Peyer's patch (tissue), 4 donors: Measurements from ENCODE around the gene ATG13.

Experiments used
- POLR2A ChIP-seq, 2 donors: fragments of 450-650 bp; IDR thresholded peaks; one replicate each; pipeline ENCODE4 v1.5.1; 2017; ENCODE audit warnings: antibody characterized with exemption in 2 of 2, mild to moderate bottlenecking in 2 of 2, moderate library complexity in 2 of 2
- TF ChIP-seq, protein P1 (sequence below), 6 experiments: fragments of 450-650 bp in 4 of 6; fragments of 200-600 bp in 2 of 6; sonication (generic) in 1 of 6; IDR thresholded peaks; one replicate each; pipeline ENCODE4 v1.5.1; 2017 to 2019; ENCODE audit warnings: antibody characterized with exemption in 6 of 6, mild to moderate bottlenecking in 3 of 6, moderate library complexity in 1 of 6

DNA sequence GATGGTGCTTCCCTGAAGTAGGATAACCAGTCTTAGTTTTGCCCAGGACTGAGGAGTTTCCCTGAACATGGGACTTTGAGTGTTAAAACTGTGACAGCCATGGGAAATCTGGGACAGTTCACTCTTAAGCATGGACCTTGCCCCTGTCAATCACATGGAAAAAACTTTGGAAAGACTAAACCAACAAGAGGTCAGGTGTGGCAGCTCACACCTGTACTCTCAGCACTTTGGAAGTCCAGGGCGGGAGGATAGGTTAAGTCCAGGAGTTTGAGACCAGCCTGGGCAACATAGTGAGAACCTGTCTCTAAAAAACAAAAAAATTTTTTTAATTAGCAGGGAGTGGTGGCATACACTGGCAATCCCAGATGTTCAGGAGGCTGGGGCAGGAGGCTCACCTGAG, 20.2 kb upstream of the ATG13 start:
- TF ChIP-seq, protein P1, sequence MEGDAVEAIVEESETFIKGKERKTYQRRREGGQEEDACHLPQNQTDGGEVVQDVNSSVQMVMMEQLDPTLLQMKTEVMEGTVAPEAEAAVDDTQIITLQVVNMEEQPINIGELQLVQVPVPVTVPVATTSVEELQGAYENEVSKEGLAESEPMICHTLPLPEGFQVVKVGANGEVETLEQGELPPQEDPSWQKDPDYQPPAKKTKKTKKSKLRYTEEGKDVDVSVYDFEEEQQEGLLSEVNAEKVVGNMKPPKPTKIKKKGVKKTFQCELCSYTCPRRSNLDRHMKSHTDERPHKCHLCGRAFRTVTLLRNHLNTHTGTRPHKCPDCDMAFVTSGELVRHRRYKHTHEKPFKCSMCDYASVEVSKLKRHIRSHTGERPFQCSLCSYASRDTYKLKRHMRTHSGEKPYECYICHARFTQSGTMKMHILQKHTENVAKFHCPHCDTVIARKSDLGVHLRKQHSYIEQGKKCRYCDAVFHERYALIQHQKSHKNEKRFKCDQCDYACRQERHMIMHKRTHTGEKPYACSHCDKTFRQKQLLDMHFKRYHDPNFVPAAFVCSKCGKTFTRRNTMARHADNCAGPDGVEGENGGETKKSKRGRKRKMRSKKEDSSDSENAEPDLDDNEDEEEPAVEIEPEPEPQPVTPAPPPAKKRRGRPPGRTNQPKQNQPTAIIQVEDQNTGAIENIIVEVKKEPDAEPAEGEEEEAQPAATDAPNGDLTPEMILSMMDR (IDR thresholded peaks at IDR 0.05): no peak
- TF ChIP-seq POLR2A (IDR thresholded peaks at IDR 0.05): no peak
